H9 (cell line): ENCODE measurements around the gene CHRM5. TPM values are rescaled to one million over a fixed set of nuclear protein-coding genes. Genes with fewer than 3 reads are reported as not detected.

Experiments
- DNase-seq: peaks from one replicate; pipeline ENCODE4 v3.0.0-alpha.2; 2017
- H2AFZ ChIP-seq: one replicate; pipeline ENCODE4 v1.6.1; 2013; ENCODE audit warnings: mild to moderate bottlenecking, low read length, control low read depth, moderate library complexity
- H2AK5ac ChIP-seq: 2 replicates; pipeline ENCODE4 v1.6.1; 2013; ENCODE audit warnings: low read length, control low read depth, mixed read lengths; ENCODE audit not compliant: insufficient read length
- H2BK120ac ChIP-seq: one replicate; pipeline ENCODE4 v1.6.1; 2013; ENCODE audit warnings: low read depth, mild to moderate bottlenecking, low read length, control low read depth, inconsistent platforms; ENCODE audit not compliant: poor library complexity, severe bottlenecking
- H2BK12ac ChIP-seq: 2 replicates; pipeline ENCODE4 v1.6.1; 2013; ENCODE audit warnings: low read length, control low read depth, mixed read lengths, low read depth; ENCODE audit not compliant: insufficient read length
- H2BK15ac ChIP-seq: 2 replicates; pipeline ENCODE4 v1.6.1; 2013; ENCODE audit warnings: low read depth, low read length, control low read depth
- H2BK20ac ChIP-seq: one replicate; pipeline ENCODE4 v1.6.1; 2013; ENCODE audit warnings: low read depth, mild to moderate bottlenecking, low read length, control low read depth, inconsistent platforms; ENCODE audit not compliant: poor library complexity, severe bottlenecking
- H2BK5ac ChIP-seq: 2 replicates; pipeline ENCODE4 v1.6.1; 2013; ENCODE audit warnings: low read length, control low read depth, mixed read lengths; ENCODE audit not compliant: insufficient read length
- H3K14ac ChIP-seq: 2 replicates; pipeline ENCODE4 v1.6.1; 2013; ENCODE audit warnings: low read length, control low read depth; ENCODE audit not compliant: insufficient read depth
- H3K18ac ChIP-seq: 2 replicates; pipeline ENCODE4 v1.6.1; 2013; ENCODE audit warnings: low read depth, mild to moderate bottlenecking, mixed read lengths, low read length, control low read depth; ENCODE audit not compliant: insufficient read length
- H3K23ac ChIP-seq: 2 replicates; pipeline ENCODE4 v1.6.1; 2013; ENCODE audit warnings: low read length, control low read depth, mixed read lengths, low read depth; ENCODE audit not compliant: insufficient read length
- H3K23me2 ChIP-seq: 2 replicates; pipeline ENCODE4 v1.6.1; 2013; ENCODE audit warnings: low read depth, mild to moderate bottlenecking, mixed read lengths, low read length, control low read depth; ENCODE audit not compliant: insufficient read length, poor library complexity, severe bottlenecking
- H3K27ac ChIP-seq: 2 replicates; pipeline ENCODE4 v1.5.1; 2013; ENCODE audit warnings: low read length, control low read depth, mixed read lengths, low read depth; ENCODE audit not compliant: insufficient read length
- H3K27me3 ChIP-seq: 2 replicates; pipeline ENCODE4 v1.6.1; 2013; ENCODE audit warnings: low read length, control low read depth, inconsistent platforms; ENCODE audit not compliant: insufficient read depth
- H3K4ac ChIP-seq: 2 replicates; pipeline ENCODE4 v1.6.1; 2013; ENCODE audit warnings: low read depth, mild to moderate bottlenecking, control low read depth, inconsistent platforms, low read length, moderate library complexity
- H3K4me1 ChIP-seq: 2 replicates; pipeline ENCODE4 v1.6.1; 2013; ENCODE audit warnings: low read length, control low read depth, inconsistent platforms; ENCODE audit not compliant: insufficient read depth
- H3K4me2 ChIP-seq: 2 replicates; pipeline ENCODE4 v1.6.1; 2013; ENCODE audit warnings: low read length, control low read depth, mixed read lengths; ENCODE audit not compliant: insufficient read length, insufficient read depth
- H3K56ac ChIP-seq: 2 replicates; pipeline ENCODE4 v1.6.1; 2013; ENCODE audit warnings: low read depth, mild to moderate bottlenecking, mixed read lengths, low read length, control low read depth; ENCODE audit not compliant: insufficient read length
- H3K79me1 ChIP-seq: 2 replicates; pipeline ENCODE4 v1.6.1; 2013; ENCODE audit warnings: low read depth, mild to moderate bottlenecking, moderate library complexity, low read length, control low read depth, inconsistent platforms; ENCODE audit not compliant: insufficient read depth, poor library complexity, severe bottlenecking
- H3K79me2 ChIP-seq: 2 replicates; pipeline ENCODE4 v1.6.1; 2013; ENCODE audit warnings: low read length, control low read depth, inconsistent platforms; ENCODE audit not compliant: insufficient read depth
- H3K9ac ChIP-seq: 2 replicates; pipeline ENCODE4 v1.6.1; 2013; ENCODE audit warnings: low read length, control low read depth, mixed read lengths; ENCODE audit not compliant: insufficient read length; ENCODE audit errors: extremely low read depth
- H3K9me3 ChIP-seq: one replicate; pipeline ENCODE4 v1.6.1; 2013; ENCODE audit warnings: low read depth, low read length, inconsistent platforms; ENCODE audit not compliant: control insufficient read depth
- H3T11ph ChIP-seq: one replicate; pipeline ENCODE4 v1.6.1; 2013; ENCODE audit warnings: mild to moderate bottlenecking, low read length, control low read depth, inconsistent platforms
- H4K20me1 ChIP-seq: one replicate; pipeline ENCODE4 v1.6.1; 2013; ENCODE audit not compliant: control insufficient read depth, insufficient read length, insufficient read depth
- H4K5ac ChIP-seq: 2 replicates; pipeline ENCODE4 v1.6.1; 2013; ENCODE audit warnings: low read depth, mild to moderate bottlenecking, mixed read lengths, low read length, control low read depth; ENCODE audit not compliant: insufficient read length
- H4K8ac ChIP-seq: replicated peaks from 2 replicates; pipeline ENCODE4 v1.6.1; 2013; ENCODE audit warnings: low read length, control low read depth, mixed read lengths, low read depth; ENCODE audit not compliant: insufficient read length
- H4K91ac ChIP-seq: 2 replicates; pipeline ENCODE4 v1.6.1; 2013; ENCODE audit warnings: low read depth, mild to moderate bottlenecking, moderate library complexity, mixed read lengths, low read length, control low read depth; ENCODE audit not compliant: insufficient read length
- H3K27ac Mint-ChIP-seq, 3 experiments: 2 replicates in 2 of 3; 3 replicates in 1 of 3; pipeline ENCODE4 v1.8.0; 2020 to 2021; ENCODE audit warnings: mixed read lengths in 3 of 3, mild to moderate bottlenecking in 1 of 3, moderate library complexity in 1 of 3
- H3K27me3 Mint-ChIP-seq: 2 replicates; pipeline ENCODE4 v1.8.0; 2021; ENCODE audit warnings: low read depth, mild to moderate bottlenecking, moderate library complexity, mixed read lengths
- H3K36me3 Mint-ChIP-seq, 3 experiments: 2 replicates in 2 of 3; 3 replicates in 1 of 3; pipeline ENCODE4 v1.8.0; 2020 to 2021; ENCODE audit warnings: low read depth in 3 of 3, mixed read lengths in 3 of 3; ENCODE audit not compliant: insufficient read depth in 1 of 3
- H3K4me1 Mint-ChIP-seq, 2 experiments: 2 replicates each; pipeline ENCODE4 v1.8.0; 2020; ENCODE audit warnings: mixed read lengths in 2 of 2
- H3K4me3 Mint-ChIP-seq, 2 experiments: 2 replicates in 1 of 2; 3 replicates in 1 of 2; pipeline ENCODE4 v1.8.0; 2020 to 2021; ENCODE audit warnings: mild to moderate bottlenecking in 2 of 2, mixed read lengths in 2 of 2, moderate library complexity in 1 of 2
- H3K9me3 Mint-ChIP-seq, 2 experiments: 2 replicates in 1 of 2; 3 replicates in 1 of 2; pipeline ENCODE4 v1.8.0; 2020; ENCODE audit warnings: mild to moderate bottlenecking in 2 of 2, mixed read lengths in 2 of 2, moderate library complexity in 1 of 2
- WGBS: extraction: QIAGEN DNeasy Blood & Tissue Kit; methylation state at CpG from one replicate; pipeline ENCODE4 v1.1.7; 2013; ENCODE audit warnings: missing lambda C conversion rate, low lambda C conversion rate, mixed read lengths; ENCODE audit not compliant: insufficient read length; ENCODE audit errors: extremely low coverage; 5-methylcytosine and 5-hydroxymethylcytosine counted together
- total RNA-seq: library from RNA; stranded (reverse); gene quantifications from 2 replicates; pipeline ENCODE4 v1.2.1, GENCODE V29; 2021
- TF ChIP-seq, protein P1 (sequence below): fragments of 200-600 bp; sonication (generic); conservative IDR thresholded peaks from 3 replicates; pipeline ENCODE4 v1.8.0; 2021; ENCODE audit warnings: antibody characterized with exemption, mild to moderate bottlenecking

CHRM5 gene
- total RNA-seq, 1 experiment from 2014 or later, result not detected

DNA sequence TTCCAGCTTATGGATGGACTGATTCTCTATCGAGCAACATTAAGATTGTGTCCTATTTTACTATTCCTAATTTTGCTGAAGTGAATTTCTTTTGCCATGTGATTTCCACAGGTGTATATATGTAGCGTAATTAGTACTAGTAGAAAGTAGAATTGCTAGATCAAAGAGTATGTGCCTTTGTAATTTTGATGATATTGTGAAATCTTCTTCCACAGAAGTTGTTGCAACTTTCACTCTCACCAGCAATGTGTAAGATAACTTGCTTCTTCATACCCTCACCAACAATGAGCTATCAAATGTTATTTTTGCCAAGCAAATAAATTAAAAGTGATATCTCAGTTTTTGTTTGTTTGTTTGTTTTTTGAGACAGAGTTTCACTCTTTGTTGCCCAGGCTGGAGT, 139.0 kb downstream of the CHRM5 start:
- no peak overlapping the region for H4K5ac ChIP-seq
- peaks cover under 1% of the 10 kb centered on the region for H3K23me2 ChIP-seq
- no peak overlapping the region for H4K91ac ChIP-seq
- Mint-ChIP-seq H3K9me3 (no peaks in the 10 kb centered on the region), H3K4me1 (peaks cover 11% of the 10 kb centered on the region in 2 experiments), H3K27ac (no peak overlapping the region), H3K36me3 (peaks cover 0 to 4% (median 2%) of the 10 kb centered on the region in 3 experiments; a peak in 2 of 7 replicates), H3K27me3 (no peaks in the 10 kb centered on the region), H3K4me3 (no peak overlapping the region)
- WGBS, result no CpG with 5 or more reads among the region's 2 CpGs
- H2AFZ ChIP-seq, result no peak overlapping the region
- no peaks in the 10 kb centered on the region for H3K79me1 ChIP-seq
- no peaks in the 10 kb centered on the region for H3K4me1 ChIP-seq
- no peak overlapping the region for H3K56ac ChIP-seq
- H2BK5ac ChIP-seq, result no peak overlapping the region
- H4K20me1 ChIP-seq, result no peaks in the 10 kb centered on the region
- H3K4me2 ChIP-seq, result no peak overlapping the region
- H2BK15ac ChIP-seq, result no peak overlapping the region
- no peaks in the 10 kb centered on the region for H3K9me3 ChIP-seq
- no peak overlapping the region for H3K23ac ChIP-seq
- no peak overlapping the region for H3K9ac ChIP-seq
- no peak overlapping the region for H3T11ph ChIP-seq
- no peak overlapping the region for H4K8ac ChIP-seq
- H3K27ac ChIP-seq, result no peak overlapping the region
- H3K27me3 ChIP-seq, result no peaks in the 10 kb centered on the region
- H2BK120ac ChIP-seq, result no peak overlapping the region
- TF ChIP-seq, protein P1, sequence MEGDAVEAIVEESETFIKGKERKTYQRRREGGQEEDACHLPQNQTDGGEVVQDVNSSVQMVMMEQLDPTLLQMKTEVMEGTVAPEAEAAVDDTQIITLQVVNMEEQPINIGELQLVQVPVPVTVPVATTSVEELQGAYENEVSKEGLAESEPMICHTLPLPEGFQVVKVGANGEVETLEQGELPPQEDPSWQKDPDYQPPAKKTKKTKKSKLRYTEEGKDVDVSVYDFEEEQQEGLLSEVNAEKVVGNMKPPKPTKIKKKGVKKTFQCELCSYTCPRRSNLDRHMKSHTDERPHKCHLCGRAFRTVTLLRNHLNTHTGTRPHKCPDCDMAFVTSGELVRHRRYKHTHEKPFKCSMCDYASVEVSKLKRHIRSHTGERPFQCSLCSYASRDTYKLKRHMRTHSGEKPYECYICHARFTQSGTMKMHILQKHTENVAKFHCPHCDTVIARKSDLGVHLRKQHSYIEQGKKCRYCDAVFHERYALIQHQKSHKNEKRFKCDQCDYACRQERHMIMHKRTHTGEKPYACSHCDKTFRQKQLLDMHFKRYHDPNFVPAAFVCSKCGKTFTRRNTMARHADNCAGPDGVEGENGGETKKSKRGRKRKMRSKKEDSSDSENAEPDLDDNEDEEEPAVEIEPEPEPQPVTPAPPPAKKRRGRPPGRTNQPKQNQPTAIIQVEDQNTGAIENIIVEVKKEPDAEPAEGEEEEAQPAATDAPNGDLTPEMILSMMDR, result no peak
- no peak overlapping the region for H2BK12ac ChIP-seq
- H3K14ac ChIP-seq, result no peak overlapping the region
- no peak overlapping the region for H3K18ac ChIP-seq
- H2AK5ac ChIP-seq, result no peak overlapping the region
- no peak overlapping the region for H2BK20ac ChIP-seq
- no peaks in the 10 kb centered on the region for H3K79me2 ChIP-seq
- DNase-seq, result no peak
- no peak overlapping the region for H3K4ac ChIP-seq
